GM18502 (cell line): ENCODE data around the gene RPL18.
"Not testable (repeated sequence)": the region's sequence is repeated elsewhere in the genome, so short reads cannot be mapped to it uniquely, and the experiment has no call there.

Experiments used
- ATAC-seq: cut with Tn5 transposase; IDR thresholded peaks from one replicate; pipeline ENCODE4 v1.9.1; 2021; ENCODE audit warnings: mild to moderate bottlenecking; ENCODE audit not compliant: unreplicated experiment, poor library complexity

Gene RPL18

DNA sequence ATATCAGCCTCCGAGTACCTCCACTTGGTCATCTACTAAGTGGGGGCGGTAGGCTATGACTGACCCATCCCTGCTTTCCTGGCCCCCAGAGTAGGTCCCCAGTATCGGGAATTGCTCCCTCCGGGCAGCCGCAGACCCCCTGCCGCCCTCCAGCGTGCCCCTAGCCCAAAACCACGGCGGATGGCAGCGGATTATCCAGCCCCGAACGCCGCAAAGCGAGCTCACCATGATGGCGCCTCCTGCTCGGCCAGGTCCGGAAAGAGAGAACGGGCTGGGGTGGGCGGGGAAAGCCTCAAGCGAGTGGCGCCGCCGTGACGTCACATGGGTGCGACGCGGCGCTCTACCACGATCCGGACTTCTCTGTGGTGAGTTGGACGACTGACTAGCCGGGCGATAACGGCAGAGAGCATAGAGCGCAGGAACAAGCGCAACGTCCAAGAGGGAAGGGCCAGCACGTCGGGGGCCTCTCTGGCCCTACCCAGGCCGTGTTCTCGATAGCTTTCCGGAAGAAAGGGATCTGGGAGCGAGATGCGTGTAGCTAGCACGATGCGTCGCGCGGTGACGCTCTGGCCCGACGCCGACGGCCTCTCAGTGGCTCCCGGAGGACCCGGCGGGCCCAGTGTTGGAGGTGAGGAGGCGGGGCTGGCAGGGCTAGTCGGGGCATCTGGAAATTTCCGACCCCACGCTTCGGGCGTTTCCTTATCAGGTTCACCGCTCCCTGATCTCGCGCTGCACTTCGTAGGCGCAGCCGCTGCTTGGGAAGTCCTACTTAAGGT is at the start of gene RPL18, which contains the start of gene SPHK2:
TSS of gene RPL18 (minus strand) at position 263 of the 776 bp plus-strand sequence. CDS start at position 228, 35 bp downstream.
TSS of gene SPHK2 (plus strand) at position 591 of the 776 bp plus-strand sequence. CDS start 1,009 bp downstream, outside the sequence.
- peak; percentile 80 for ATAC-seq

GRCh38 chr19:48668761-48669160 is 49.8 kb upstream of the RPL18 start:
- no peak for ATAC-seq

DNA sequence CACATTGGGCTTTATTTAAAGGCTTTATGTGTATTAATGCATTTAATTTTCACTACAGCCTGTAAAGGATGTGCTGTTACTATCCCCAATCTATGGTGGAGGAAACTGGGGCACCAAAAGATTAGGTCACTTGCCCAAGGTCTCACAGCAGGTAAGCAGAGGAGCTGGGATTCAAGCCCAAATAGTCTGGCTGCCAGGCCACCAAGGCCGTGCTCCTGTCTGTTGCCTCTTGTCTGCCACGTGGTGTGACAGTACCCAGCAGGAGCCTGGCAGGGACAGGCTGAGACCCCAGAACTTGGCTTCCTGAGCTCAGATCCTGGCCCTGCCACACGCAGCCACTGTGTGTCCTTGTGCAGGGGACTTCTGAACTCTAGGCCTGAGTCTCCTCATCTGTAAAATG is 49.4 kb upstream of the RPL18 start:
- no peak for ATAC-seq

DNA sequence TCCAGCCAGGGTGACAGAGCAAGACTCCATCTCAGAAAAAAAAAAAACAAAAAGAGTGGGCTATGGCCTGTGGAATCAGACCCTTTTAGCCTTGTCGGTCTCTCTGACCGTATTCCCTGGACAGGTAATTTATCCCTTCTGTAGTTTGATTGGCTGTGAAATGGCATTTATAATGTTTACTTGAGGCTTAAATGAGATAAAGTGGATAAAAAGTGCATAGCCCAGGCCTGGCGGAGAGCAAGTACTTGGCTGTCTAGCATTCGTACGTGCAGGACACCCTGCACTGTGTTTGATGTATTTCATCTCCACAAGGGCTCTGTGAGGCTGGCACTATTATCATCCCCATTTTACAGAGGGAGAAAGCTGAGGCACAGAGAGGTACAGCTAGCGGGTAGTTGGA is 46.8 kb upstream of the RPL18 start:
- no peak for ATAC-seq

DNA sequence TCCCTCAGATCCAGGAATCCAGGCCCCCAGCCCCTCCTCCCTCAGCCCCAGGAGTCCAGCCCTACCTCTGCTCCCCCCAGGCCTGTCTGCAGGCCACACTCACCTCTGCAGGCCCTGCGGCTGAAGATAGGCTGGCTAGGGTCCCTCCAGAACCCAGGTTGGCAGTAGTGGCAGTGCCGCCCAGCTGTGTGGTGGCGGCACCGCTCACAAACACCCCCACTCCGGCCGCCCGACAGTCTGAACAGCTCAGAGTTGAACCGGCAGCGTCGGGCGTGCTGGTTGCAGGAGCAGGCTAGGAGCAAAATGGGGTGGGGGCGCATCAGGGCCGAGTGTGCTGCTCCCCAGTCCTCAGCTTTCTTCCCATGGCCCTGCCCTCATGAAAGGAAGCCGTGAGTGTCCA is 45.5 kb upstream of the RPL18 start:
- ATAC-seq = no peak

DNA sequence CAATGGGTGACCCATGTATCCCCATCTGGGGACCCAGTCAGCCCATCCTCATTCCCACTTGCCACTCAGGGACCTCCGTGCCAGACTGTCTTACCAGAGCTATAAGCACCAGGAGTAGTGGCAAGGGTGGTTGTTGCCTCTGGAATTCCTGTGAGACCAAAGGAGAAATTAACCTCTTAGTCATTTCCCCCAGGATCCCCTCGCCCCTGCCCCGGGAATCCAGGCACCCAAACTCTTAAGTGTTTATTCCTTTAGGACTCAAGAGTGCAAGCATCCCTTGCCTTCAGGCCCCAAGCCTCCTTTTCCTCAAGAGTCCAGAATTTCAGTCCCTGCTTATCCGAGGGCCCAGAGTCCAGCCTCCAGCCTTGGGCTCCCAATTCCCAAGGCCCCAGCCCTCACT is 44.7 kb upstream of the RPL18 start:
- ATAC-seq = no peak

- ATAC-seq = no peak
Observed at GRCh38 chr19:48661711-48662090, 42.7 kb upstream of the RPL18 start.

GRCh38 chr19:48660852-48661710 is 42.1 kb upstream of the RPL18 start:
- ATAC-seq = peak; percentile 86

DNA sequence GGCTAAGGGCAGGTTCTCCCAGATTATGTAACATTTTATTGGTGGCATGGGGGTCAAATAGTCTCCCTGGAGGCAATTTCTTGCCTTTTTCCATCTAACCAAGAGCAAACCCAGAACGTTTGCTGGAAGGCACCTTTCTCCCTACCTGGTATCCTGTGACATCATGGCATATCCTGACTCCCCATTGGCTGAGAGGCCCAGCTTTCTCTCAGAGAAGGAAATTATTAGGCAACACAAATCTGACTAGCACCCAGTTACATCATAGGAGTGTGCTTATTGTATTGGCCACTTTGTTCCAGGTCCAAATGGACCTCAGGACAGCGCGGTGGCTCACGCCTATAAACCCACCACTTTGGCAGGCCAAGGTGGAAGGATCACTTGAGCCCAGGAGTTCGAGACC is 40.8 kb upstream of the RPL18 start:
- no peak for ATAC-seq

- no peak for ATAC-seq
Observed at GRCh38 chr19:48658483-48658882, 39.5 kb upstream of the RPL18 start.

GRCh38 chr19:48657828-48658227 is 38.9 kb upstream of the RPL18 start:
- ATAC-seq = not testable (repeated sequence)

- ATAC-seq = no peak
Observed at GRCh38 chr19:48656840-48657474, 38.0 kb upstream of the RPL18 start.

DNA sequence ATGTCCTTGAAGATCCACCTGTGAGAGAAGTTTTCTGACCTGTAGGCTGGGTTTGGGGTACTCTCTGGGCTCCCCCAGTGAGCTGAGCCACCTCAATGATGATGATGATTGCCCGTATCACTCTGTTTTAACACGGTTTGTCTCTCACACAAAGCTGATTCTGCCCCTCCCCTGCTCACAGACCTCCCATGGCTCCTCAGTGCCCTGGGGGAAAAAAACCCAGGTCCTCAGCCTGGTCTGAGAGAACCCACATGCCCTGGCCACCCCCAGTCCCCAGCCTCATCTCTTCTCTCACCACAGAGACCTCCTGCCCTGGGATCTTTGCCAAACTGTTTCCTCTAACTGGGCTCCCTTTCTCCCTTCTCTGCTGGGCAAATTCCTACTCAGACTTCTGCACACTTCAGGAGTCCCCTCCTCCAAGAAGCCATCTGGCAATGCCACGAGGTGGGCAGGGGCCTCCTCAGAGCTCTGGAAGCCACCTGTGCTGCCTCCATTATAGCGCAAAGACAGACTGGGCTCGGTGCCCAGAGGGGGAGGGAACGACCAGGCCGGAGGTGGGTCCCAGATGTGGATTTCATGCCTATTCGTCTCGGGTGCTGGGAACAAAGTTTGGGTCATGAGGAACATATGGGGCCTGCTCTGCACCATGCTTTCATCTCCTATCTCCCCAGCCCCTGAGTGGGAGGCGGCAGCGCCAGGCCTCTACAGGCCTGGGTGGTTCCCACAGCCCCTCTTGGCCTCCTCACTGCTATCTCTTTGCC is 35.5 kb upstream of the RPL18 start:
- ATAC-seq = no peak

- ATAC-seq = no peak
Observed at GRCh38 chr19:48651683-48652048, 32.7 kb upstream of the RPL18 start.

DNA sequence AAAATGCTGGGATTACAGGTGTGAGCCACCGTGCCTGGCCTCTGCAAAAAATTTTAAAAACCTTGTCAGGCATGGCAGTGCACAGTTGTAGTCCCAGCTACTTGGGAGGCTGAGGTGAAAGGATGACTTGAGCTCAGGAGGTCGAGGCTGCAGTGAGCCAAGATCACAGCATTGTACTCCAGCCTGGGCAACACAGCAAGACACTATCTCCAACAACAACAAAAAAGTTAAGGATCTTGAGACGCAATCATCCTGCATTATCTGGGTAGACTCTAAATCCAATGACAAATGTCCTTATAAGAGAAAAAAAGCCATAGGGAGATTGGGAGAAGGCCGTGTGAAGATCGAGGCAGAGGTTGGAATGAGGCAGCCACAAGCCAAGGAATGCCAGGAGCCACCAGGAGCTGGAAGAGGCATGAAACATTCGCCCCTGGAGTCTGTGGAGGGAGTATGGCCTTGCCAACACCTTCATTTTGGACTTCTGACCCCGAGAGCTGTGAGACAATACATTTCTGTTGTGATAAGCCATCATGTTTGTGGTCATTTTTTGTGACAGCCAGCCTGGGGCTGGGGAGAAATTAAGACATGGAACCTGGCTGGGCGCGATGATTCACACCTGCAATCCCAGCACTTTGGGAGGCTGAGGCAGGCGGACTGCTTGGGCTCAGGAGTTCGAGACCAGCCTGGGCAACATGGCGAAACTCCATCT is 32.1 kb upstream of the RPL18 start:
- no peak for ATAC-seq

DNA sequence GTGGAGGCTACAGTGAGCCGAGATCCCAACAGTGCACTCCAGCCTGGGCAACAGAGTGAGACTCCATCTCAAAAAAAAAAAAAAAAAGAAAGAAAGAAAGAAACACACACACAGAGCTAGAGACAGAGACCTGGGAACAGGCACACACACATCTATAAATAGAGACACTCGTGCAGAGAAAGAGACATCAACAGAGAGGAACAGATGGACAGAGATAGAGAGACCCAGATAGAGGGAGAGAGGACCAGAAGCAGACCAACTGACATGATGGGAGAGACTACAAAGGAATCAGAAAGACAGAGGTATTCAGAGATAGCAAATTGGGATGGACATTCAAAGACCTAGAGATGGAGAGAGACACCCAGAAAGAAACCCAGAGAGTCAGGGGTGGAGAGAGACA is 29.2 kb upstream of the RPL18 start:
- ATAC-seq = no peak

GRCh38 chr19:48646722-48647216 is 27.8 kb upstream of the RPL18 start:
- ATAC-seq = no peak

DNA sequence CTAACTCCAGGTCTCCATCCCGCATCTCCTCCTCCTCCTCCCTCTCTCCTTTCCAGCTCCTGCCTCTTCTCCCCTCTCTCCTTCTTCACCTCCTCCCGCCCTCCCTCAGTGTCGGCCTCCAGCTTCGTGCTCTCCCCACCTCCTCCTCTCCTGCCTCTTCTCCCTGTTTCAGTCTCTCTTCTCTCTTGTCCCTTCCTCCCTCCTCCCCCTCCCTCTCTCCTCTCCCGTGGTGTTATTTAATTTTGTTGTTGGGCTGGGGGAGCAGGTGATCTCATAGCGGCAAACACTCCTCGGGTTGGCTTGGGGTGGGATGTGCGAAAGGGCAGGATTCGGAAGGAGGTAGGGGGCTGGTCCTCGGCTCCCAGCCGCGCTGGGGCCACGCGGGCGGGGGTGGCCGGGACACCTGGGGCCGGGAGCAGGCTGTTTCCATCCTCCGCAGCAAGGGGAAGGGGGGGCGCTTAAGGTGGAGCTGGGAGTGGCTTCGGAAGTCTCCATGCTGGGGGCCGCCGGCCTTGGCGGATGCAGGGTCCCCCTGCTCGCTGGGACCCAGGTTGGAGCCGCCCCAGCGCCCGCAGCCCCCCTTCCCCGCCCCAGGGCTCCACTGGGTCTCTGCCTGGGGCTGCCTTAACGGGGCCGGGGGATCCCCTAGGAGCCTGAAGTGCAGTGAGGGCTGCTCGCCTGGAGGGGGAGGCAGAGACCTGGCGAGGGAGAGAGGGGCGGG is 27.2 kb upstream of the RPL18 start, which contains the start of gene CA11:
TSS of gene CA11 (minus strand) at position 187 of the 721 bp plus-strand sequence. CDS start 555 bp downstream, outside the sequence.
- peak; percentile 79 for ATAC-seq

DNA sequence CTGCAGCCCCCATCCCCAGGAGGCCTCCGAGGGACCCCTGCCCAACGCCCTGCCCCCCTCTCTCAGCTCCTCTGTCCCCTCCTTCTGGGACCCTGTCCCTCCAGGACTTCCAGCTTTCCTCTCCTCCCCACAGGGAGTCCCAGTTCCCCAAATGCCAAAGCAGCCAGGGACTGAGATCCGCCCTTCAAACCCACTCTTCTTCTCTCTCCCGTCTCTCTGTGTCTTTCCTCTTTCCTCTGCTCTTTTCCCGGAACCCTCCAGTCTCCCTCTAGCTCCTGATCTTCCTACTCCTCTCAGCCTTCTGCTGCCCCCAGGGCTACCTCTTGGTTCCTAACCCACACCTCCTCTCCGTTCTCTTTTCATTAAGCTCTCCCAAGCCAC is 26.6 kb upstream of the RPL18 start:
- no peak for ATAC-seq
